ENCODE results near the gene SKAP1. TPM values are rescaled to one million over a fixed set of nuclear protein-coding genes. Genes with fewer than 3 reads are reported as not detected.
"Not testable (repeated sequence)": the region's sequence is repeated elsewhere in the genome, so short reads cannot be mapped to it uniquely, and the experiment has no call there.

The SKAP1 gene
- total RNA-seq, 4 donors from 2014 or later, result 1.2 to 6.4 (median 4.9) TPM; not detected in 1

- in situ Hi-C loops (cut with MboI; ENCODE audit: low pct_ligation_motif_present in 1 of 4, low pct_unique_long_range_greater_than_20kb in 1 of 4, low sequenced_read_pairs in 3 of 4) (no loop called here), intact Hi-C loops (cut with DNase I; ENCODE audit: low total_unique reads) (no loop called here)
- no peak for DNase-seq
- no peaks in the 10 kb centered on the region for H3K36me3 ChIP-seq
- WGBS, 2 donors (ENCODE audit: low coverage in 1 of 2), result 66 to 73% methylated on average over 2 of the region's 2 CpGs
- H3K4me3 ChIP-seq, result no peak overlapping the region
- TF ChIP-seq POLR2A (IDR thresholded peaks at IDR 0.05) (no peak), POLR2AphosphoS5 (IDR thresholded peaks at IDR 0.05) (no peak), CTCF (IDR thresholded peaks at IDR 0.05) (no peak), EP300 (IDR thresholded peaks at IDR 0.05; ENCODE audit: low read depth) (no peak)
- H3K27me3 ChIP-seq, result no peaks in the 10 kb centered on the region
- H3K4me1 ChIP-seq, result no peaks in the 10 kb centered on the region
- H3K9me3 ChIP-seq, result no peaks in the 10 kb centered on the region
- H3K27ac ChIP-seq, result no peak overlapping the region
These were observed 216.2 kb downstream of the SKAP1 start for GRCh38 chr17:48213797-48214196.

GRCh38 chr17:48211787-48212186 lies 218.2 kb downstream of the SKAP1 start:
- in situ Hi-C loops (cut with MboI; ENCODE audit: low pct_ligation_motif_present in 1 of 4, low pct_unique_long_range_greater_than_20kb in 1 of 4, low sequenced_read_pairs in 3 of 4) (no loop called here), intact Hi-C loops (cut with DNase I; ENCODE audit: low total_unique reads) (no loop called here)
- Histone ChIP-seq H3K9me3 (no peaks in the 10 kb centered on the region), H3K27me3 (no peaks in the 10 kb centered on the region), H3K4me1 (no peaks in the 10 kb centered on the region), H3K36me3 (no peaks in the 10 kb centered on the region), H3K4me3 (no peak overlapping the region), H3K27ac (no peak overlapping the region)
- 90 to 91% methylated on average over 2 to 4 of the region's 4 CpGs for WGBS, 2 donors (ENCODE audit: low coverage in 1 of 2)
- TF ChIP-seq POLR2AphosphoS5 (IDR thresholded peaks at IDR 0.05), result no peak
- no peak for TF ChIP-seq CTCF (IDR thresholded peaks at IDR 0.05)
- TF ChIP-seq POLR2A (IDR thresholded peaks at IDR 0.05), result no peak
- TF ChIP-seq EP300 (IDR thresholded peaks at IDR 0.05; ENCODE audit: low read depth), result no peak
- DNase-seq, result no peak

- no peaks in the 10 kb centered on the region for H3K36me3 ChIP-seq
- H3K9me3 ChIP-seq, result no peaks in the 10 kb centered on the region
- no peak overlapping the region for H3K4me3 ChIP-seq
- no peak overlapping the region for H3K27ac ChIP-seq
- no peaks in the 10 kb centered on the region for H3K4me1 ChIP-seq
- no peak for DNase-seq
- H3K27me3 ChIP-seq, result no peaks in the 10 kb centered on the region
- TF ChIP-seq POLR2AphosphoS5 (IDR thresholded peaks at IDR 0.05), result no peak
- in situ Hi-C loops (cut with MboI; ENCODE audit: low pct_ligation_motif_present in 1 of 4, low pct_unique_long_range_greater_than_20kb in 1 of 4, low sequenced_read_pairs in 3 of 4) (no loop called here), intact Hi-C loops (cut with DNase I; ENCODE audit: low total_unique reads) (no loop called here)
These were observed 219.0 kb downstream of the SKAP1 start for GRCh38 chr17:48211011-48211410.

- H3K27ac ChIP-seq, result no peak overlapping the region
- in situ Hi-C loops (cut with MboI; ENCODE audit: low pct_ligation_motif_present in 1 of 4, low pct_unique_long_range_greater_than_20kb in 1 of 4, low sequenced_read_pairs in 3 of 4), result no loop called here
- intact Hi-C loops (cut with DNase I; ENCODE audit: low total_unique reads), result no loop called here
- H3K9me3 ChIP-seq, result no peaks in the 10 kb centered on the region
- H3K4me3 ChIP-seq, result no peak overlapping the region
- DNase-seq, result no peak
- no peaks in the 10 kb centered on the region for H3K36me3 ChIP-seq
- no peaks in the 10 kb centered on the region for H3K4me1 ChIP-seq
- WGBS, 2 donors (ENCODE audit: low coverage in 1 of 2), result 95 to 96% methylated on average over 7 to 10 of the region's 10 CpGs
- TF ChIP-seq CTCF (IDR thresholded peaks at IDR 0.05) (no peak), POLR2AphosphoS5 (IDR thresholded peaks at IDR 0.05) (no peak)
- H3K27me3 ChIP-seq, result no peaks in the 10 kb centered on the region
These were observed 220.0 kb downstream of the SKAP1 start for GRCh38 chr17:48209973-48210372.

- in situ Hi-C loops (cut with MboI; ENCODE audit: low pct_ligation_motif_present in 1 of 4, low pct_unique_long_range_greater_than_20kb in 1 of 4, low sequenced_read_pairs in 3 of 4) (no loop called here), intact Hi-C loops (cut with DNase I; ENCODE audit: low total_unique reads) (no loop called here)
- Histone ChIP-seq H3K27ac (no peak overlapping the region), H3K4me3 (no peak overlapping the region), H3K36me3 (no peaks in the 10 kb centered on the region), H3K27me3 (no peaks in the 10 kb centered on the region), H3K9me3 (no peaks in the 10 kb centered on the region), H3K4me1 (no peaks in the 10 kb centered on the region)
- no peak for TF ChIP-seq POLR2AphosphoS5 (IDR thresholded peaks at IDR 0.05)
- no peak for TF ChIP-seq POLR2A (IDR thresholded peaks at IDR 0.05)
- no peak for TF ChIP-seq EP300 (IDR thresholded peaks at IDR 0.05; ENCODE audit: low read depth)
- TF ChIP-seq CTCF (IDR thresholded peaks at IDR 0.05), result no peak
- 46 to 60% methylated on average over 7 of the region's 7 CpGs for WGBS, 2 donors (ENCODE audit: low coverage in 1 of 2)
- DNase-seq, result no peak
These were observed 222.1 kb downstream of the SKAP1 start for GRCh38 chr17:48207776-48208544.

- H3K4me1 ChIP-seq; DNase-seq; H3K4me3 ChIP-seq; H3K27ac ChIP-seq; H3K27me3 ChIP-seq; in situ Hi-C loops (cut with MboI; ENCODE audit: low pct_ligation_motif_present in 1 of 4, low pct_unique_long_range_greater_than_20kb in 1 of 4, low sequenced_read_pairs in 3 of 4); H3K9me3 ChIP-seq; intact Hi-C loops (cut with DNase I; ENCODE audit: low total_unique reads); H3K36me3 ChIP-seq: not testable (repeated sequence)
- 89 to 94% methylated on average over 2 to 4 of the region's 4 CpGs for WGBS, 2 donors (ENCODE audit: low coverage in 1 of 2)
These were observed 223.0 kb downstream of the SKAP1 start for GRCh38 chr17:48207036-48207435.
